ENCODE measurements around the gene DNAAF5. TPM values are rescaled to one million over a fixed set of nuclear protein-coding genes. Genes with fewer than 3 reads are reported as not detected.

Gene DNAAF5
- total and polyA plus RNA-seq, 2 of the 13 experiments (the other 11 are each of a cell fraction or from before 2014, with no cell fraction given) = 11.9 to 21.5 TPM

DNA sequence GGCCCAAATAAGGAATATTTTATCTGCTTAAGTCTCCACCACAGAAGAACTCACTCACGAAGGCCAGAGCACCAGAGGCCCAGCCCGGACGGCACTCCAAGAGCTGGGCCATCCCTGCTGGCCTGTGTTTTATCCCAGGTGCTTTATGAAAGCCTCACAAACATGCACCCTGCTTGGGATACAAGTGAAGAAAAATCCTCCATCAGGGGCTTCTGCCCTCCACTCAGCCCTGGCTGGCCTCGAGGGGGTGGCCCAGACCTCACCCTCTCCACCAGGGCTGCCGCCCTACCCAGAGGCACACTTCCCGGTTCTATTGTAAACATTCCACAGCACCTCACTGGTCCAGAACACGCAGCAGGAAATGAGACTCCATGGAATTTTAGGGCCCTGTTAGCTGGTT, 19.8 kb upstream of the DNAAF5 start:
- no peak for ATAC-seq

More for the DNA sequence above, 19.8 kb upstream of the DNAAF5 start:
- H3K9me3 ChIP-seq (ENCODE audit: low read length) = peaks cover 8% of the 10 kb centered on the region; the same call in 1 of the 2 replicates
- intact Hi-C loops (cut with micrococcal nuclease; ENCODE audit: unreplicated experiment) = no loop called here
- no TSS peak for BruUV-seq (replicated peaks)
- no peak overlapping the region for H3K27ac ChIP-seq (ENCODE audit: extremely low read length, insufficient read depth, low read length)
- H3K4me1 ChIP-seq (ENCODE audit: insufficient read depth, low read length) = no peaks in the 10 kb centered on the region
- no peak for FAIRE-seq
- H3K79me2 ChIP-seq (ENCODE audit: insufficient read depth, low read length) = no peaks in the 10 kb centered on the region
- no peak overlapping the region for H3K4me2 ChIP-seq (ENCODE audit: low read depth, low read length)
- TF ChIP-seq, protein P1, sequence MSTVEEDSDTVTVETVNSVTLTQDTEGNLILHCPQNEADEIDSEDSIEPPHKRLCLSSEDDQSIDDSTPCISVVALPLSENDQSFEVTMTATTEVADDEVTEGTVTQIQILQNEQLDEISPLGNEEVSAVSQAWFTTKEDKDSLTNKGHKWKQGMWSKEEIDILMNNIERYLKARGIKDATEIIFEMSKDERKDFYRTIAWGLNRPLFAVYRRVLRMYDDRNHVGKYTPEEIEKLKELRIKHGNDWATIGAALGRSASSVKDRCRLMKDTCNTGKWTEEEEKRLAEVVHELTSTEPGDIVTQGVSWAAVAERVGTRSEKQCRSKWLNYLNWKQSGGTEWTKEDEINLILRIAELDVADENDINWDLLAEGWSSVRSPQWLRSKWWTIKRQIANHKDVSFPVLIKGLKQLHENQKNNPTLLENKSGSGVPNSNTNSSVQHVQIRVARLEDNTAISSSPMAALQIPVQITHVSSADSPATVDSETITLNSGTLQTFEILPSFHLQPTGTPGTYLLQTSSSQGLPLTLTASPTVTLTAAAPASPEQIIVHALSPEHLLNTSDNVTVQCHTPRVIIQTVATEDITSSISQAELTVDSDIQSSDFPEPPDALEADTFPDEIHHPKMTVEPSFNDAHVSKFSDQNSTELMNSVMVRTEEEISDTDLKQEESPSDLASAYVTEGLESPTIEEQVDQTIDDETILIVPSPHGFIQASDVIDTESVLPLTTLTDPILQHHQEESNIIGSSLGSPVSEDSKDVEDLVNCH (CRISPR knock-in tag; IDR thresholded peaks at IDR 0.05) = no peak
- TF ChIP-seq IRF1 (CRISPR knock-in tag; IDR thresholded peaks at IDR 0.05; ENCODE audit: low read depth) (no peak), ATF7 (IDR thresholded peaks at IDR 0.05) (no peak), ATF7 (CRISPR knock-in tag; IDR thresholded peaks at IDR 0.05) (no peak), ZEB1 (IDR thresholded peaks at IDR 0.05; ENCODE audit: insufficient replicate concordance, low read depth) (no peak), ZNF784 (CRISPR knock-in tag; IDR thresholded peaks at IDR 0.05; ENCODE audit: borderline replicate concordance) (no peak)
- TF ChIP-seq, protein P2, sequence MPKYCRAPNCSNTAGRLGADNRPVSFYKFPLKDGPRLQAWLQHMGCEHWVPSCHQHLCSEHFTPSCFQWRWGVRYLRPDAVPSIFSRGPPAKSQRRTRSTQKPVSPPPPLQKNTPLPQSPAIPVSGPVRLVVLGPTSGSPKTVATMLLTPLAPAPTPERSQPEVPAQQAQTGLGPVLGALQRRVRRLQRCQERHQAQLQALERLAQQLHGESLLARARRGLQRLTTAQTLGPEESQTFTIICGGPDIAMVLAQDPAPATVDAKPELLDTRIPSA (CRISPR knock-in tag; IDR thresholded peaks at IDR 0.05; ENCODE audit: borderline replicate concordance) = no peak
- no peak overlapping the region for H2AFZ ChIP-seq (ENCODE audit: low read length)
- in situ Hi-C loops (cut with HindIII; ENCODE audit: extremely low pct_ligation_motif_present, low pct_unique_long_range_greater_than_20kb) = no loop called here
- peaks cover 5 to 24% of the 10 kb centered on the region in 2 experiments; a peak in 2 of 5 replicates for H3K36me3 ChIP-seq (replicated peaks in 1 of 2; ENCODE audit: control insufficient read depth in 1 of 2, insufficient read depth in 2 of 2, low read length in 2 of 2)
- no peak overlapping the region for H3K9ac ChIP-seq (ENCODE audit: insufficient read depth, low read depth, low read length)
- H4K20me1 ChIP-seq (ENCODE audit: insufficient read depth, low read length) = no peaks in the 10 kb centered on the region
- WGBS (ENCODE audit: low lambda C conversion rate) = 95% methylated on average over 7 of the region's 7 CpGs
- no peaks in the 10 kb centered on the region for H3K27me3 ChIP-seq (ENCODE audit: control insufficient read depth in 1 of 2, insufficient read depth in 2 of 2, low read length in 2 of 2)
- ChIA-PET POLR2A (no interaction called here), CTCF (ENCODE audit: low intra/inter-chr PET ratio, low total read pairs) (no interaction called here)
- no peak for DNase-seq (ENCODE audit: low spot score)
- no peak overlapping the region for H3K4me3 ChIP-seq (replicated peaks in 1 of 3; ENCODE audit: insufficient read depth in 1 of 3, low read depth in 2 of 3, low read length in 3 of 3)

All from HepG2 (cell line).